ENCODE results near the gene LDB3. TPM values are rescaled to one million over a fixed set of nuclear protein-coding genes. Genes with fewer than 3 reads are reported as not detected.

Gene LDB3
- total and polyA plus RNA-seq, 9 of the 15 experiments (the other 6 are each of a cell fraction or from before 2014, with no cell fraction given) = 0.03 TPM; not detected in 8

DNA sequence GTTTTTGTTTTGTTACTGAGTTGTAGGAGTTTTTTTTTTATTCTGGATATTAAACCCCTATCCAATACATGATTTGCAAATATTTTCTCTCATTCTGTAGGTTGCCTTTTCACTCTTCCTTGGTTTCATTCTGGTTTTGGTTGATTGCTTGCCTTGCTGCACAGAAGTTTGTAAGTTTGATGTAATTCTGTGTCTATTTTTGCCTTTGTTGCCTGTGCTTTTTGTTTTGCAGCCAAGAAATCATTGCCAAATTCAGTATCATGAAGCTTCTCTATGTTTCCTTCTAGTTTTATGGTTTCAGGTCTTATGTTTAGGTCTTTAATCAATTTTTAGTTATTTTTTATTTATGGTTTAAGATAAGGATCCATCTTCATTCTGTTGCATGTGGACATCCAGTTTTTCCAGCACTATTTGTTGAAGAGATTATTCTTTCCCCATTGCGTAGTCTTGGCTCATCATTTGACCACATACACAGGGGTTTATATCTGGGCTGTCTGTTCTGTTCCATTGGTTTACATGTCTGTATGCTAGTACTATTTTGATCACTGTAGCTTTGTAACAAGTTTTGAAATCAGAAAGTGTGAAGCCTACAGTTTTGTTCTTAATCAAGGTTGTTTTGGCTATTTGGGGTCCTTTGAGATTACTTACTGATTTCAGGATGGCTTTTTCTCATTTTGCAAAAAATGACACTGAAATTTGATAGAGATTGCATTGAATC lies 114.5 kb downstream of the LDB3 start (continued):
- TF ChIP-seq SMAD2 (IDR thresholded peaks at IDR 0.05; ENCODE audit: low read depth, low read length) (no peak), HMG20B (CRISPR knock-in tag; IDR thresholded peaks at IDR 0.05) (no peak)

DNA sequence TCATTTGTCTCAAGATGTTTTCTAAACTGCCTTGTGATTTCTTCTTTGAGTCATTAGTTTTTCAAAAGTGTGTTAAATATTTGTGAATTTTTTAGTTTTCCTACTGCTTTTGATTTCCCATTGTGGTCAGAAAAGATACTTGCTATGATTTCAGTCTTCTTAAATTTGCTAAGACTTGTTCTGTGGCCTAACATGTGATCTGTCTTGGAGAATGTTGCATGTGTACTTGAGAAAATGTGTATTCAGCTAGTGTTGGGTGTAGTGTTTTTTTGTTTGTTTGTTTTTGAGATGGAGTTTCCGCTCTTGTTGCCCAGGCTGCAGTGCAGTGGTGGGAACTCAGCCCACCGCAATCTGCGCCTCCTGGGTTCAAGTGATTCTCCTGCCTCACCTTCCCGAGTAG lies 116.7 kb downstream of the LDB3 start:
- Histone ChIP-seq H3K4me2 (ENCODE audit: insufficient read depth, low read length) (no peak overlapping the region), H3K4me1 (replicated peaks in 1 of 2; ENCODE audit: control insufficient read depth in 2 of 2, insufficient read depth in 2 of 2, low read length in 2 of 2) (no peaks in the 10 kb centered on the region), H2AFZ (ENCODE audit: low read depth, low read length) (no peak overlapping the region), H3K9me3 (replicated peaks; ENCODE audit: control insufficient read depth, insufficient read depth, low read depth, low read length) (no peaks in the 10 kb centered on the region), H4K20me1 (replicated peaks; ENCODE audit: control insufficient read depth, insufficient read depth, low read length) (no peaks in the 10 kb centered on the region), H3K79me2 (ENCODE audit: control insufficient read depth, insufficient read depth, low read length) (peaks cover 66% of the 10 kb centered on the region), H3K9ac (ENCODE audit: insufficient read depth in 1 of 2, low read depth in 2 of 2, low read length in 2 of 2) (no peak overlapping the region), H3K4me3 (no peak overlapping the region), H3K27me3 (ENCODE audit: control insufficient read depth in 2 of 2, insufficient read depth in 2 of 2, low read length in 2 of 2) (no peaks in the 10 kb centered on the region), H3K9me1 (ENCODE audit: control insufficient read depth, insufficient read depth, low read length) (no peaks in the 10 kb centered on the region), H3K27ac (ENCODE audit: extremely low read depth, low read depth, low read length) (no peak overlapping the region), H3K36me3 (ENCODE audit: control insufficient read depth, insufficient read depth, low read length) (no peaks in the 10 kb centered on the region)
- no peak for FAIRE-seq
- in situ Hi-C loops (cut with MboI) (no loop called here), intact Hi-C loops (cut with micrococcal nuclease) (no loop called here)
- no TSS peak for BruUV-seq (replicated peaks)
- WGBS (ENCODE audit: insufficient coverage, low coverage, missing lambda C conversion rate) = 94% methylated on average over 3 of the region's 4 CpGs
- ChIA-PET POLR2A (no interaction called here), CTCF (ENCODE audit: low intra/inter-chr PET ratio) (no interaction called here)
- DNase-seq (ENCODE audit: extremely low read depth in 1 of 4, low spot score in 3 of 4) = no peak
- no peak for ATAC-seq
- TF ChIP-seq ARID2 (IDR thresholded peaks at IDR 0.05) = no peak
- no peak for TF ChIP-seq ZNF174 (CRISPR knock-in tag; IDR thresholded peaks at IDR 0.05)
- no peak for TF ChIP-seq SAFB (IDR thresholded peaks at IDR 0.05; ENCODE audit: borderline replicate concordance, low read depth, low read length)
- no peak for TF ChIP-seq PHF8 (IDR thresholded peaks at IDR 0.05; ENCODE audit: borderline replicate concordance, low read length)
- TF ChIP-seq ZNF134 (CRISPR knock-in tag; conservative IDR thresholded peaks at IDR 0.05) = no peak
- TF ChIP-seq, protein P1, sequence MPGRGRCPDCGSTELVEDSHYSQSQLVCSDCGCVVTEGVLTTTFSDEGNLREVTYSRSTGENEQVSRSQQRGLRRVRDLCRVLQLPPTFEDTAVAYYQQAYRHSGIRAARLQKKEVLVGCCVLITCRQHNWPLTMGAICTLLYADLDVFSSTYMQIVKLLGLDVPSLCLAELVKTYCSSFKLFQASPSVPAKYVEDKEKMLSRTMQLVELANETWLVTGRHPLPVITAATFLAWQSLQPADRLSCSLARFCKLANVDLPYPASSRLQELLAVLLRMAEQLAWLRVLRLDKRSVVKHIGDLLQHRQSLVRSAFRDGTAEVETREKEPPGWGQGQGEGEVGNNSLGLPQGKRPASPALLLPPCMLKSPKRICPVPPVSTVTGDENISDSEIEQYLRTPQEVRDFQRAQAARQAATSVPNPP (IDR thresholded peaks at IDR 0.05; ENCODE audit: borderline replicate concordance, insufficient read depth, insufficient read length) = no peak
- TF ChIP-seq ZBTB8A (IDR thresholded peaks at IDR 0.05; ENCODE audit: partially characterized antibody) = no peak
- TF ChIP-seq RNF2 (IDR thresholded peaks at IDR 0.05) = no peak
- TF ChIP-seq, protein P2, sequence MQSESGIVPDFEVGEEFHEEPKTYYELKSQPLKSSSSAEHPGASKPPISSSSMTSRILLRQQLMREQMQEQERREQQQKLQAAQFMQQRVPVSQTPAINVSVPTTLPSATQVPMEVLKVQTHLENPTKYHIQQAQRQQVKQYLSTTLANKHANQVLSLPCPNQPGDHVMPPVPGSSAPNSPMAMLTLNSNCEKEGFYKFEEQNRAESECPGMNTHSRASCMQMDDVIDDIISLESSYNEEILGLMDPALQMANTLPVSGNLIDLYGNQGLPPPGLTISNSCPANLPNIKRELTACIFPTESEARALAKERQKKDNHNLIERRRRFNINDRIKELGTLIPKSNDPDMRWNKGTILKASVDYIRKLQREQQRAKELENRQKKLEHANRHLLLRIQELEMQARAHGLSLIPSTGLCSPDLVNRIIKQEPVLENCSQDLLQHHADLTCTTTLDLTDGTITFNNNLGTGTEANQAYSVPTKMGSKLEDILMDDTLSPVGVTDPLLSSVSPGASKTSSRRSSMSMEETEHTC (IDR thresholded peaks at IDR 0.05) = no peak
- no peak for TF ChIP-seq SREBF1 (IDR thresholded peaks at IDR 0.05; ENCODE audit: borderline replicate concordance, low read depth, low read length)
- TF ChIP-seq HNRNPK (IDR thresholded peaks at IDR 0.05; ENCODE audit: low read depth, low read length, poor library complexity, severe bottlenecking) = no peak
- TF ChIP-seq, protein P3, sequence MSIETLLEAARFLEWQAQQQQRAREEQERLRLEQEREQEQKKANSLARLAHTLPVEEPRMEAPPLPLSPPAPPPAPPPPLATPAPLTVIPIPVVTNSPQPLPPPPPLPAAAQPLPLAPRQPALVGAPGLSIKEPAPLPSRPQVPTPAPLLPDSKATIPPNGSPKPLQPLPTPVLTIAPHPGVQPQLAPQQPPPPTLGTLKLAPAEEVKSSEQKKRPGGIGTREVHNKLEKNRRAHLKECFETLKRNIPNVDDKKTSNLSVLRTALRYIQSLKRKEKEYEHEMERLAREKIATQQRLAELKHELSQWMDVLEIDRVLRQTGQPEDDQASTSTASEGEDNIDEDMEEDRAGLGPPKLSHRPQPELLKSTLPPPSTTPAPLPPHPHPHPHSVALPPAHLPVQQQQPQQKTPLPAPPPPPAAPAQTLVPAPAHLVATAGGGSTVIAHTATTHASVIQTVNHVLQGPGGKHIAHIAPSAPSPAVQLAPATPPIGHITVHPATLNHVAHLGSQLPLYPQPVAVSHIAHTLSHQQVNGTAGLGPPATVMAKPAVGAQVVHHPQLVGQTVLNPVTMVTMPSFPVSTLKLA (conservative IDR thresholded peaks at IDR 0.05) = no peak
- TF ChIP-seq SAFB2 (IDR thresholded peaks at IDR 0.05; ENCODE audit: borderline replicate concordance, low read depth, low read length, severe bottlenecking) = no peak
